NCI-H1105 treated with DMSO at 0.1 percent for 48 hours (cell line): Measurements from ENCODE around the gene RNF2.
A peak's percentile ranks its signal among the peaks of the same experiment; 100 is the strongest.
"Not testable (repeated sequence)": the region's sequence is repeated elsewhere in the genome, so short reads cannot be mapped to it uniquely, and the experiment has no call there.

Experiments used
- DNase-seq: peaks from one replicate; lab custom pipeline; 2025; lab: John Stamatoyannopoulos, UW

The RNF2 gene

DNA sequence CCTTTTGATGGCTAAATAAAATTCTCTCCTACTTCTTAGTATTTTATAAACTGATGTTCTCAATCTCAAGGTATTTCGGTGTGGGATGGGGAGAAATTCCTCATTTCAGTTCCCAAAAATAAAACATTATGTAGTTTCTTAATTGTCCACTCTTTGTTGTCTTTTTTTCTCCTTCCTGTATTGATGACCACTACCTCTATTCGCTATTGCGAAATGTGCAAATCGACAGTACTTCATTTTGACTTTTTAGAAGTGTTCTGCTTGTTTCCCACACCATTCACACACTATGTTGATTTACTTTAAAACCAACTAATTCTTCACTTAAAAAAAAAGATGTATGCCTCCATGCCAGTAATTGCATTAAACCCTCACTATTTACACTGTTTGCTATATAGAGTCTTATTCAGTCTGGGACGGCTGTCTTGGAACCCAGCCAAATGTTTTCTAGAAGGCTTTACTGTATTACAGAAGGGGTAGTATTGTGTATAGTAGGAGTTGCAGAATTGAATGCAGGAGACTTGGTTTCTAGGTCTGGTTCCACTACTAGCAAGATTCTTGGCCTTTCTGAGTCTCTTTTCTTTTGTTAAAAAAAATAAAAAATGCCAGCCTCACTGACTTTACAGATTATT, 5.6 kb downstream of the RNF2 start:
- DNase-seq = peak; percentile 69

DNA sequence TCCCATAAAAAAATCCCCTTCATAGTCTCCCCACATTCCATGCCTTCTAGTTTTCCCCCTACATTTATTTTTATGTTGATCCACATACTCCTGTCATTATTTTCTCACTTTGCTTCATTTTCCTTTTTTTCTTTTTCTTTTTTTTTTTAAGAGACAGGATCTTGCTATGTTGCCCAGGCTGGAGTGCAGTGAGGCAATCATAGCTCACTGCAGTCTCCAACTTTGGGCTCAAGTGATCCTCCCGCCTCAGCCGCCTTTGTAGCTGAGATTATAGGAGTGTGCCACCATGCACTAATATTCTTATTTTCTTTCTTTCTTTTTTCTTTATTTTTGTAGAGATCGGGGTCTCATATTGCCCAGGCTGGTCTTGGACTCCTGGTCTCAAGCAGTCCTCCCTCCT, 7.8 kb downstream of the RNF2 start:
- DNase-seq = no peak

DNA sequence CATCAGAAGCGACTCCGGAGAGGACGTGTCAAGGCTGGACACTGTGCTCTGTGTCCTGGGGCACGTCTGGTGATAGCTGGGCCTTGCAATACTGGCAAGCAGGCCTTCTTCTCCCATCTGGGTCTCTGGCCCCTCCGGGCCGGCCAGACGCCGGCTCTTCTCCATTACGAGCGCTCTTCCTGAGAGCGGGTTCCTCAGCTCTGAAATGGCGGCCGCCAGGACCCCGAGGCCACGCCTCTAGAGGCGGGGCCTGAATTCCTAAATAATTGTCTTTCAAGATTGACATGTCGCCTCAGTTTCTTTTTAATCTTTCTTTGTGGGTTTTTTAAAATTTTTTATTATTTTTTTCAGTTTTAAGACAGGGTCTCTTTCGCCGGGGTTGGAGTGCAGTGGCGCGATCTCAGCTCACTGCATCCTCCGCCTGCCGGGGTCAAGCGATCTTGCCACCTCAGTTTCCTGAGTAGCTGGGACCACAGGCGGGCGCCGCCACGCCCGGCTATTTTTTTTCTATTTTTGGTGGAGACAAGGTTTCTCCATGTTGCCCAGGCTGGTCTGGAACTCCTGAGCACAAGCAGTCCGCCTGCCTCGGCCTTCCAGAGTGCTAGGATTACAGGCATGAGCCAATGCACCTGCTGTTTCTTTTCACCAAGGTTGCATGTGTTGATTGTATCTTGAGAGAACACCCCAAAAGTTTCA, 9.2 kb downstream of the RNF2 start:
- DNase-seq = no peak

DNA sequence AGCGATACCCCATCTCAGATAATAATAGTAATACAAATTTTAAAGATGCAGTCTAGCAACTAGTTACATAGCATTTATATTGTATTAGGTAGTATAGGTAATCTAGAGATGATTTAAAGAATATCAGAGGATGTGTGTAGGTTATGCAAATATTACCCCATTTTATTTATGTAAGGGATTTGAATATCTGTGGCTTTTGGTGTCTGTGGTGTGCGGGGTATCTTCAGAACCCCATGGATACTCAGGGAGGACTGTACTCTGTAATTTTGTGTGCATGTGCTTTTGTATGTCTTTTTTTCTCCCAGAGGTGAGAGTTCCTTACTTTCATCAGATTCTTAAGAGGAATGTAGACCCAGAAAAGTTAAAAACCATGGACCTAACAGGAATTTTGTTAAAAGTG, 12.8 kb downstream of the RNF2 start:
- DNase-seq = no peak

DNA sequence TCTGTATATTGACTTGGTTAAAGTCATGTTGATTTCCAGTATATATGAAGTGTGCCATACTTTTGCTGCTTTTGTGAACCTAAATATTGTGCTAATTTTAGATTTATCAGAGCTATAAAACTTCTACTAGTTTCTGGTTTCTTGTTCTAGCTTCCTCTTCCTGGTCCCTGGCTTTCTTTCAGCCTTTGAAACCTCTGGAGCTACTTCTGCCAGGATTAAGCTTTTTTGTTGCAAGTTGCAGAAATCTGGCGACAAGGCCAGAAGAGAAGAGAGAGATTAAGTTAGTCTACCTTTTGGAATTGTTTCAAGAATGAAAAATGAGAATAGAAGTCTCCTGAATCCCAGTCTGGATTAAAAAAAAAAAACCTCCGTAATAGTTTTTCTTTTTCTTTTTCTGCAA, 13.5 kb downstream of the RNF2 start:
- DNase-seq = no peak

DNA sequence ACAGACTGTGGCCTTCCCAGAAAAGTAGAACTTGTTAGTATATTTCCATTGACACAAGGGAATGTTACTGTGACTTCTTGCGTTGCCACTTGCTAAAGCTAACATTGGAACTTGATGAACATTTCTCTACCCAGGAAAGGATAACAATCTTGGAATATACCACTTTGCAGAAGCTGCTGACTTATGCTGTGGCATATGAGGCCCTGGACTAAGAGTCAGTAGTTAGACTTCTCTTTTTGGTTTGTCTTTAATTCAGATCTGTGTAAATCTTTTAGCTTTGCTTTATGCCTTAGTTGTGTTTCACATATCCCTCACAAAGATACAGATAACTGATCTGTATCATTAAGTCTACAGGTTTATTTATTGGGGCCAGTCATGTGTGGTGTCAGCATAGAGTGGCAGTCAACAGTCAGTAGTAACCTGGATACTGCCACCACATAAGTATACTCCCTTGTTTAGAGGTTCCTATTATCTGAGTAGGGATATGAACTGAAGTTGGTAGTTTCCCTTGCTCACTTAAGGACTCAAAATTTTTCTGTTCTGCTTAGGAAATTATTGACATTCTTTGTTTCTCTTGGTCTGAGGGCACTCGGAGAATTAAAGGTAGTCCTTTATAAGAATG, 14.7 kb downstream of the RNF2 start:
- no peak for DNase-seq

DNA sequence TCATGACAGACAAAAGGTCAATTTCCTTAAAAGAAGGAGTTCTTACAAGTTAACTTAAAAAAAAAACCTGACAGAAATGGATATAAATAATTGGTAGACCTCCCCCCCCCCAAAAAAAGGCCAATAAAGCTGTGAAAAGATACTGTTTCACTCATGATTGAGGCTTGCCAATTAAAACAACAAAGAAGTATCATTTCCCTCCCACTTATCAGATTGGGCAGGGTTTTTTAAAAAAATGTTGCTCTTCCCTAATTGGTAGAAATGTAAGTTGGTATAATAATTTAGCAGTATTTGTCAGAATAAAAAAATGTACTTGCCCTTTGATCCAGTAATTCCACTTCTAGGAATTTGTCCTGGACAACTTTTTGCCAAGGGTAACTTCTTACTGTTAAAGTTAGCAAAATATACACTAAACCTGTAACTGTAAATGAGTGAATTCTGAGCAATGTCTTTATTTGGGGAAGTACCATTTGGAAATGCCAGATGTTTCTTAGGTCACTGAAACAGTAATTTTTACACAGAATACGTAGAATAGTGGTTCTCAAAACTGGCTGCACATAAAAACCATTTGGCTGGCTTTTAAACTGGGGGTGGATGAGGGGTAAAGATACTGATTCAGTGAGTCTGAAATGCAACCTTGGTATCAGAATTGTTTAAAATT, 17.5 kb downstream of the RNF2 start:
- DNase-seq = no peak

DNA sequence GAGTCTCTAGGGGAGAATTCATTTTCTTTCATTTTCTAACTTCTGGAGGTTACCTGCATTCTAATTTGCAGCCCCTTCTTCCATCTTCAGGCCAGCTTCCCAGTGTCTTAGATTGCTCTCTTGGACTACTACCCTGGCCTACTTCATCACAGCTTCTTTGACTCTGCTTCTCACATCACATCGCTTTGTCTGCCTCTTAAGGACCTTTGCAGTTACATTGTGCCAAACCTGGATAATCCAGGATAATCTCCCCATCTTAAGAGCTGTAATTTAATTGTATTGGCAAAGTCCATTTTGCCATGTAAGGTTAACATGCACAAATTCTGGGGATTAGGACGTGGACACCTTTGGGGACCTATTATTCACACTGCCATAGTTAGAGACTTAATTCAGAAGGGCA, 18.4 kb downstream of the RNF2 start:
- DNase-seq = no peak

DNA sequence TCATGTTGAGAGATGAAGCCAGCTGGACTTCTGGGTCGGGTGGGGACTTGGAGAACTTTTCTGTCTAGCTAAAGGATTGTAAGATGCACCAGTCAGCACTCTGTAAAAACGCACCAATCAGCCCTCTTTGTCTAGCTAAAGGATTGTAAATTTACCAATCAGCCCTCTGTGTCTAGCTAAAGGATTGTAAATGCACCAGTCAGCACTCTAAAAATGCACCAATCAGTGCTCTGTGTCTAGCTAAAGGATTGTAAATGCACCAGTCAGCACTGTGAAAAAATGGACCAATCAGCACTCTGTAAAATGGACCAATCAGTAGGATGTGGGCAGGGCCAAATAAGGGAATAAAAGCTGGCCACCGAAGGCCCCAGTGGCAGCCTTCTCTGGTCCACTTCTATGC, 19.6 kb downstream of the RNF2 start:
- DNase-seq = not testable (repeated sequence)

DNA sequence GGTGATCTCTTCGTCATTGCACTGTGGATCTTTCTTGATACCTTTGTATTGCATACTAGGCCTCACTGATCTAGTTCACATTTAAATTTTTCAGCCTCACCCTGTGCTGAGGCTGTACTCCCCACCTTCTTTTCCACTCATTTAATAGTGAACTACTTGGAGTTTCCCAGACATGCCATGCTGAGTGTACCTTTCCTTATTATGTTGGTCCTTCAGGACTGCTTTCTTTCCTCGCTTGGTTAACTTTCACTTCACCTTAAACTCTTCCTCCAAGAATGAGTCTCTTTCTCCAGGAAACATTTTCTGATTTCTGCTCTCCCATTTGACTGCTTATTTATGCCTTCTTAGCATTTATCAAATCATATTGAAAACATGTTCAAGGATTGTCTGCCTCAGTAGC, 20.8 kb downstream of the RNF2 start:
- no peak for DNase-seq

DNA sequence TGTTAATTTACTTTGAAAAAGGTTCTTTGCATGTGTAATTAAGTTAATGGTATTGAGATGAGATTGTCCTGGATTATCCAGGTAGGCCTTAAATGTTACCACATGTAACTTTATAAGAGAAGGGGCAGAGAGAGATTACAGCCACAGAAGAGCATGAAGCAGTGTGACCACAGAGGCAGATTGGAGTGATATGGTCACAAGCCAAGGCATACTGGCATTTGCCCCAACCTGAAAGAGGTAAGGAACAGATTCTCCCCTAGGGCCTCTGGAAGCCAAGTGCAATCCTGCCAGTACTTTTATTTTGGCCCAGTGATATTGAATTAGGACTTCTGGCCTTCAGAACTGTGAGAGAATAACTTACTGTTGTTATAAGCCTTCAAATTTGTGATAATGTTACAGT, 23.0 kb downstream of the RNF2 start:
- no peak for DNase-seq

DNA sequence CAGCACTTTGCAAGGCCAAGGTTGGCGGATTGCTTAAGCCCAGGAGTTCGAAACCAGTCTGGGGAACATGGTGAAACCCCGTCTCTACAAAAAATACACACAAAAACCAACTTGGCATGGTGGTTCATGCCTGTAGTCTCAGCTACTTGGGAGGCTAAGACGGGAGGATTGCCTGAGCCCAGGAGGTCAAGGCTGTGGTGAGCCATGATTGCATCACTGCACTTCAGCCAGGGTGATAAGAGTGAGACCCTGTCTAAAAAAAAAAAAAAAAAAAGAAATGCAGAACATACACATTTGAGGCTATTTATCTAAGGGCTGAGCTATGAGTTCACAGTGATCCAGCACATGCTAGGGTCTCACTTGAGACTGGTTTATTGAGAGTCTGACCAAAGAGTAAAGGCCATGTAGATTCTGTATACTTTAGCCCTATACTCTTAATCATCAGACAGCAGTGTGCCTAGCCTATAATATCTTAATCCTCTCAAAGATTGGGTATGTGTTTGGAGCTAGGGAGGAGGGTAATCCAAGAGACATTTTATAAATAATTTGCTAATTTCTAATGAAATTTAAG, 23.9 kb downstream of the RNF2 start:
- DNase-seq = no peak

DNA sequence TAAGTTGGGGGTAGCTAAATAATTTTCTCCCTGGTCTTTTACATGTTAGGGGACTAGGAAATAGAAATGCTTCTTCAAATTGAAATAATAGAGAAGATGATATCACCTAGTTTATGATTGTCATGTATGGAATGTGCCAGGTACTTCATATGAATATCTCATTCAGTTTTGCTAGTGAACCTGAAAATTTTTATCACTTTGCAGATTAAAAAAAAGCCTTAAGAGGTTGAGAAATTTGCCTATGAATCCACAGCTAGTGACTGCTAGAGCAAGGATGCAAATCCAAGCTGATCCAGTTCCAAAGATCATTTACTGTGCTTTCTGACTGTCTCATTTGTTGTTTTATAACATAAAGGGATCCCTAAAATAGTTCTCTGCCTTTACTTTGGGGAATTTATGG, 24.7 kb downstream of the RNF2 start:
- DNase-seq = no peak

DNA sequence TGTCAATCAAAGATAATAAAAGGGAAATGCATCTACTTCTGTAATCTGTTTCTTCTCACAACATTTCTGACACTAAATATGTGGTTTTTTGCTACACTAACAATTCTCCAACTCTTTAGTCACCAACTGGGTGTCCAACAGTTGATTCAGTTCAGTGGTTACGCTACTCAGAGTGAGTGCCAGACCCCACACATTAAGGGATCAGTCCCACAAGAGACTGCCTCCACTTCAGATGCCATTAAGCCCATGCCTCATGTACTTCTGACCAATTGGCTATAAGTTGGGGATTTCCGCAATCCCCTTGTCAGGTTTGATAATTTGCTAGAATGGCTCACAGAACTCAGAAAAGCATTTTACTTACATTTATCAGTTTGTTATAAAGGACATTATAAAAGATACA, 28.4 kb downstream of the RNF2 start:
- DNase-seq = no peak

DNA sequence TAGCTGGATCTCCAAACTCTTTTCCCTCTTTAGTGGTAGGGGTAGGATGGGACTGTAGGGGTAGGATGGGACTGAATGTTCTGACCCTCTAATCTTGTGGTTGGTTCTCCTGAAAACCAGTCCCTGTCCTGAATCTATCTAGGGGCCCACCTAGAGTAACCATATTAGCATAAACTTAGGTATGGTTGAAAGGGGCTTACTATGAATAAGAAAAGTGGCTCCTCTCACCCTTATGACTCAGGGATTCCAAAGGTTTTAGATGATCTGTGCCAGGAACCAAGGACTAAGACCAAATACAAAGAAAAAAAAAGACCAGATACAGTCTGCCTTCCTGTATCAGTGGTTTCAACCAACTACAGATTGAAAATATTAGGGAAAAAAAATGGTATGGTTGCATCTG, 28.9 kb downstream of the RNF2 start:
- no peak for DNase-seq

DNA sequence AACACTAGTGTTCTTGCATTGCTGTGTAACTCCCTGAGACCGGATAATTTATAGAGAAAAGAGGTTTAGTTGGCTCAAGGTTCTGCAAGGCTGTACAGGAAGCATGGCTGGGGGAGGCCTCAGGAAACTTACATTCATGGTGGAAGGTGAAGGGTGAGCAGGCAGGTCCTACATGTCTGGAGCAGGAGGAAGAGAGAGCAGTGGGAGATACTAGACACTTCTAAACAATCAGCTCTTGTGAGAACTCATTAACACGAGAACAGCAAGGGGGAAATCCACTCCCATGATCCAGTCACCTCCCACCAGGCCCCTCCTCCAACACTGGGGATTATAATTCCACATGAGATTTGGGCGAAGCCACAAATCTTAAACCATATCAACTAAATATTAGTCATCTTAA, 30.1 kb downstream of the RNF2 start:
- DNase-seq = no peak

DNA sequence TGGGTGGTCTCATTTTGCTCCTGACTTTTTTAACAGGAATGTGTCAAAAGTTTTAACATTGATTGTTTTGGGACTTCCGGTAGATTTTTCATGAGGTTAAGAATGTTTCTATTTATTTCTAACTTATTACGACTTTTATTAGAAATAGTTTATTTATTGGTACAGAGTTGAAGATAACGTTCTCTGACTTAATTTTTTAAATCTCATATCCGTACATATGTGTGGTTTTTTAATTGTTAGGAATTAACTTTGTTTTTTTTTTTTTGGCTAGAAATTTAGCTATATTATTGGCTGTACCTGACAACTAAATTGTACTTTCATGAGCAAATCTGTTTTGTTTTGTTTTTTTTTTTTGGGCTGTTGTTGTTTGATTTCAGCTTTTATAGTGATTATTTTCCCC, 32.0 kb downstream of the RNF2 start:
- no peak for DNase-seq

DNA sequence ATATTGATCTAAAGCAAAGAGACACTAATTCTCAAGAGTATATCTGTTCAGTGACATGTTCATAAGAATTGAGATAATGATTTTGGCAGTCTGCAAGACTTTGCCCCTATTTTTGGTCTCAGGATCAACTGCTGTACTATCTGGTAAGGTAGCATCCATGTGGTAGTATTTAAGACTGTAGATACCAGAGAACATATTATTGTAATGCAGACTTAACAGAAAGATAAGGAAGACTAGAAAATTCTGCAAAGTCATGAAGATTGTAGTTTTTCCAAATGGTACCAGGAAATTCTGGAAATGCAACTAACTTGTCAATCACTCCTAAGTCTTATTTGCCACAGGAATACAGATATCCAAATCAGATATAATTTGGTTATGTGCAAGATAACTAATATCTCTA, 35.1 kb downstream of the RNF2 start:
- DNase-seq = no peak

DNA sequence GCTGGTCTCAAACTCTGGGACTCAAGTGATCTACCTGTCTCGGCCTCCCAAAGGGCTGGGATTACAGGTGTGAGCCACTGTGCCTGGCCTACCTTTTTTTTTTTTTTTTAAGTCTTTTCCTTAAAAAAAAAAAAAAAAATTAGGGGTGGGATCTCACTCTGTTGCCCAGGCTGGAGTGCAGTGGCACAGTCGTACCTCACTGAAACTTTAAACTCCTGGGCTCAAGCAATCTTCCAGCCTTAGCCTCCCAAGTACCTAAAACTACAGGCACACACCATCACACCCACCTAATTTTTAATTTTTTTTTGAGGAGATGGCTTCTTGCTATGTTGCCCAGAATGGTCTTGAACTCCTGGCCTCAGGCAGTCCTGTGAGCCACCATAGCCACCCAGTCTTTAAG, 38.5 kb downstream of the RNF2 start:
- no peak for DNase-seq

DNA sequence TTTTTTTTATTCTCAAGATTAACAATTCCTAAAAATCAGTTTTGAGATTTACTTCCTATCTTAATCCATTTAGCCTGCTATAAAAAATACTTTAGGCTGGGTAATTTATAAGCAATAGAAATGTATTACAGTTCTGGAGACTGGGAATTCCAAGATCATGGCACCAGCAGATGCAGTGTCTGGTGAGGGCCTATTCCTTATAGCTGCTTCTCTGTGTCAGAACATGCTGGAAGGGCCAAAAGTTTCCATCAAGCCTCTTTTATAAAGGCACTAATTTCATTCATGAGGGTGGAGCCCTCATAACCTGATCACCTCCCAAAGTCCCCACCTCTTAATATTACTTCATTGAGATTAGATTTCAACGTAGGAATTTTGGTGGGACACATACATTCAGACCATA, 41.7 kb downstream of the RNF2 start:
- DNase-seq = no peak

DNA sequence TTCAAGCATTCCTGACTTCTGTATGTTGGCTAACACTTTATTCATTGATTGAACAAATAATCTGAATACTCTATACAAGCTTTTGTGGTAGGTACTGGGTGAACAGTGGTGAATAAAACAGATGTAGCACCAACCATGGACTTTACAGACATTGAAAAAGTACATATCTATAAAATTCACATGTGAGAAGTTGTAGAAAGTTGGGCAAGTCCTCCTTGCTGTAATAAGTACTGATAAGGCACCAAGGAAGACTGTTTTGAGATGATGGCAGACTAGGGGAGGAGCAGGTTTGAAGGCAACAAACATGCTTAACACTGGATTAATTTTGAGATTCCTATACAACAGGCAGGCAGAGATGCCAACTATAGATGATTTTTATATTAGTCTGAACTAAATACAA, 42.4 kb downstream of the RNF2 start:
- no peak for DNase-seq

DNA sequence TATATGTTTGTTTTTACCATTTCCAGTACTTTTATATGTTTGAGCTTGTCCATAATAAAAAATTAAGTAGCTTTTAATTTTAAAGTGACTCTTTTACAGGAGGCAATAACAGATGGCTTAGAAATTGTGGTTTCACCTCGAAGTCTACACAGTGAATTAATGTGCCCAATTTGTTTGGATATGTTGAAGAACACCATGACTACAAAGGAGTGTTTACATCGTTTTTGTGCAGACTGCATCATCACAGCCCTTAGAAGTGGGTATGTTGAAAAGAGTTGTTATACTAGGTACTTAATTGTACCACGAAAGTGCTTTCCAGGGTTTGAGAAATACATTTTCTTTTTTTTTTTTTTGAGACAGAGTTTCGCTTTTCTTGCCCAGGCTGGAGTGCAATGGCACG, 46.1 kb downstream of the RNF2 start:
- peak; percentile 70 for DNase-seq

DNA sequence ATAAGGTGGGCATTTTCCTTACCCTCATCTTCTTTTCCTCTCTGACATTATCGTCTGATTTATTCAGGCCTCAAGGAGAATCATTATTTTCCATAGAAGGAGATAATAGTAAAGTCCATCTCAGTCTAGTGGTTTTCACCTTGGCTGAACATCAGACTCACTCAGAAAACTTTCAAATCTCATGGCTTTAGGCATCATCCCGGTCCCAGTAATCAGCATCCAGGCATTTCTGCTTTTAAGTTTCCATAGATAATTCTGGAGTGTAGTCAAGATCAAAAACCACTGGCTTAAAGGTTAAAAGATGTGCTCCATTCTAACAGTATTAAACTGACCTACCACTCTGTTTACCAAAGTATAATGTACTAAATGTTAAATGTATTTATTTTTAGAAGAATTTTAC, 49.4 kb downstream of the RNF2 start:
- DNase-seq = no peak
